ENCODE results near the gene ATOH8. TPM values are rescaled to one million over a fixed set of nuclear protein-coding genes. Genes with fewer than 3 reads are reported as not detected.

The ATOH8 gene
- total RNA-seq, 2 experiments from 2014 or later: 0.44 TPM; not detected in 1

DNA sequence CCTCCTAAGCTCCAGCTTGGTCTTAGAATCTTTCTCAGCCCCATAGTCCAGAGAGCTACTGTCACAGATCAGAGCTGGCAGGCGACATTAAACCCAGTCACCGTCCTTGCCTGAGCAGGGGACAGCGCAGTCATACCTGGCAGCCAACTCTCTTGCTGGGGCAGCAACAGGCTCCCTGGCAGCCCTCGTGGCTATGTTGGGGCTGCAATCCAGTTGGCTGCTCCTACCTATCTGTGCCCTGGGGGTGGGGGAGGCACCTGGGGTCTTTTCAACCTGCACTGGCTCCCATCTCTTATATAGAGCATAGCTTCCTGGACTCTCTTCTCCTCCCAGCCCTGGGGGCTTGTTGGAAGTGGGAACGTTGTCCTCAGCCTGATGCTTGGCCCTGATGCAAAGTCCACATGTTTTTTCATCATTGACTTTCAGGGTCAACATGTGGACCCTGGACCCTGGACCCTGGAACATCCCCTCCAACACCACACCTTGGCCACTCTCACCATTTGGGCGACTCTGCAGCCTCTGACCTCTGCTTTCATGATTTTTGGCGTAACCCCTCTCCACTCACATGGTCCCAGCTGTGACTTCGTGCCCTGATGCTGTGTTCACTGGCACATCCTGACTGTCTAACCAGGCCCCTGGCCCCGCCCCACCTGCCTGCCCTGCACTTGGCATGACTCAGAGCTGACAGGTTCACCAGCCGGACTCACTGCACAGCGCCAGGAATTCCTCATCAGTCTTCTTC is 45.6 kb downstream of the ATOH8 start:
- H3K4me2 ChIP-seq (ENCODE audit: low read length): no peak overlapping the region

DNA sequence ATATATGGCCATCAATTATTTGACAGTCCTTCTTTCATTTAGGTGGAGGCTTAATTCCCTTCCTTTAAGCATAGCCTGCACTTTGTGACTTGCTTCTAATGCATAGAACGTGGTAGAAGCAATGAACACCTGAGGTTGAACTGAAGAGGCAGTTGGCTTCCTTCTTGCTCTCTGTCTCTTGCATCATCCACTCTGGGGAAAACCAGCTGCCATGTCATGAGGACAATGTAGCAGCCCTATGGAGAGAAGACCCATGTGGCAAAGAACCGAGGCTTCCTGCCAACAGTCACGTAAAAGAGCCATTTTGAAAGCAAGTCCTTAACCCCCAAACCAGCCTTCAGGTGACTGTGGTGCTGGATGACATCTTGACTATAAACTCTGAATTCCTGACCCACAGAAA is 46.8 kb downstream of the ATOH8 start:
- POLR2A ChIA-PET: no interaction called here
- TF ChIP-seq, protein P1, sequence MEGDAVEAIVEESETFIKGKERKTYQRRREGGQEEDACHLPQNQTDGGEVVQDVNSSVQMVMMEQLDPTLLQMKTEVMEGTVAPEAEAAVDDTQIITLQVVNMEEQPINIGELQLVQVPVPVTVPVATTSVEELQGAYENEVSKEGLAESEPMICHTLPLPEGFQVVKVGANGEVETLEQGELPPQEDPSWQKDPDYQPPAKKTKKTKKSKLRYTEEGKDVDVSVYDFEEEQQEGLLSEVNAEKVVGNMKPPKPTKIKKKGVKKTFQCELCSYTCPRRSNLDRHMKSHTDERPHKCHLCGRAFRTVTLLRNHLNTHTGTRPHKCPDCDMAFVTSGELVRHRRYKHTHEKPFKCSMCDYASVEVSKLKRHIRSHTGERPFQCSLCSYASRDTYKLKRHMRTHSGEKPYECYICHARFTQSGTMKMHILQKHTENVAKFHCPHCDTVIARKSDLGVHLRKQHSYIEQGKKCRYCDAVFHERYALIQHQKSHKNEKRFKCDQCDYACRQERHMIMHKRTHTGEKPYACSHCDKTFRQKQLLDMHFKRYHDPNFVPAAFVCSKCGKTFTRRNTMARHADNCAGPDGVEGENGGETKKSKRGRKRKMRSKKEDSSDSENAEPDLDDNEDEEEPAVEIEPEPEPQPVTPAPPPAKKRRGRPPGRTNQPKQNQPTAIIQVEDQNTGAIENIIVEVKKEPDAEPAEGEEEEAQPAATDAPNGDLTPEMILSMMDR (conservative IDR thresholded peaks at IDR 0.05; ENCODE audit: low read length): no peak
- no peak for TF ChIP-seq EZH2phosphoT487 (IDR thresholded peaks at IDR 0.05; ENCODE audit: borderline replicate concordance, low read depth, low read length)
- Histone ChIP-seq H4K20me1 (ENCODE audit: insufficient read depth, low read length) (no peaks in the 10 kb centered on the region), H3K4me3 (ENCODE audit: low read depth, low read length, poor library complexity, severe bottlenecking) (no peak overlapping the region), H2AFZ (ENCODE audit: low read length) (no peak overlapping the region), H3K4me1 (ENCODE audit: insufficient read depth, low read length, poor library complexity, severe bottlenecking) (peaks cover 5% of the 10 kb centered on the region), H3K36me3 (ENCODE audit: insufficient read depth, low read length) (no peaks in the 10 kb centered on the region), H3K9me3 (ENCODE audit: low read length) (no peaks in the 10 kb centered on the region), H3K9me2 (ENCODE audit: insufficient read depth, low read length) (no peaks in the 10 kb centered on the region), H3K27ac (ENCODE audit: low read depth, low read length, poor library complexity, severe bottlenecking) (no peak overlapping the region), H3K79me2 (ENCODE audit: insufficient read depth, low read depth, low read length) (no peaks in the 10 kb centered on the region), H3K4me2 (ENCODE audit: low read length) (no peak overlapping the region)
- CTCF ChIA-PET (ENCODE audit: unreplicated experiment): no interaction called here
- peak; percentile 10 for DNase-seq (ENCODE audit: low spot score)
- no TSS peak for BruUV-seq (replicated peaks)
- intact Hi-C loops (cut with micrococcal nuclease; ENCODE audit: unreplicated experiment): no loop called here

More for the DNA sequence above, 45.6 kb downstream of the ATOH8 start:
- Histone ChIP-seq H3K27ac (ENCODE audit: low read depth, low read length, poor library complexity, severe bottlenecking) (no peak overlapping the region), H3K4me1 (ENCODE audit: insufficient read depth, low read length, poor library complexity, severe bottlenecking) (peaks cover 3% of the 10 kb centered on the region), H3K9me3 (ENCODE audit: low read length) (no peaks in the 10 kb centered on the region), H2AFZ (ENCODE audit: low read length) (no peak overlapping the region), H3K9me2 (ENCODE audit: insufficient read depth, low read length) (no peaks in the 10 kb centered on the region), H3K4me3 (ENCODE audit: low read depth, low read length, poor library complexity, severe bottlenecking) (no peak overlapping the region), H3K36me3 (ENCODE audit: insufficient read depth, low read length) (no peaks in the 10 kb centered on the region), H3K79me2 (ENCODE audit: insufficient read depth, low read depth, low read length) (no peaks in the 10 kb centered on the region), H4K20me1 (ENCODE audit: insufficient read depth, low read length) (no peaks in the 10 kb centered on the region)
- ChIA-PET POLR2A (no interaction called here), CTCF (ENCODE audit: unreplicated experiment) (no interaction called here)
- DNase-seq (ENCODE audit: low spot score): no peak
- no TSS peak for BruUV-seq (replicated peaks)
- no peak for TF ChIP-seq EZH2phosphoT487 (IDR thresholded peaks at IDR 0.05; ENCODE audit: borderline replicate concordance, low read depth, low read length)
- TF ChIP-seq, protein P1 (conservative IDR thresholded peaks at IDR 0.05; ENCODE audit: low read length): no peak
- intact Hi-C loops (cut with micrococcal nuclease; ENCODE audit: unreplicated experiment): no loop called here

DNA sequence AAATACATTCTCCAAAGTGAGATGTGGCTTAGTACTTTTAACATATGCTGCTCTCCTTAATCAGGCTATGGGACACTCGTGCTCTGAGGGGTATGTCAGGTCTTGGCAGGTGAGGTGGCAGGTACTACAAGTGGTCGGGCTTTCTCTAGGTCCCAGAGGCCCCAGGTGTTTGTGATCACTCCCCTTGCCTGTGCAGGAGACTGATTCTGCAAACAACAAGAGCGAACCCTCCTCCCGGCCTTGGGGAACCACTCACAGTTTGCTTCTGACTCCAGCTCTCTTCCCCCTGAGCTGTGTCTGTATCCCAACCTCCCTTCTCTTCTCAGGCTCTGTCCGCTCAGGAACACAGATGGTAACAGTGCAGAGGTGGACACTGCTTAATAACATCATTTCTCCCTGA is 48.1 kb downstream of the ATOH8 start:
- DNase-seq (ENCODE audit: low spot score): no peak
- Histone ChIP-seq H3K27ac (ENCODE audit: low read depth, low read length, poor library complexity, severe bottlenecking) (no peak overlapping the region), H3K9me3 (ENCODE audit: low read length) (no peaks in the 10 kb centered on the region), H3K36me3 (ENCODE audit: insufficient read depth, low read length) (no peaks in the 10 kb centered on the region), H3K4me3 (ENCODE audit: low read depth, low read length, poor library complexity, severe bottlenecking) (no peak overlapping the region), H4K20me1 (ENCODE audit: insufficient read depth, low read length) (no peaks in the 10 kb centered on the region), H3K79me2 (ENCODE audit: insufficient read depth, low read depth, low read length) (no peaks in the 10 kb centered on the region), H3K4me1 (ENCODE audit: insufficient read depth, low read length, poor library complexity, severe bottlenecking) (peaks cover 5% of the 10 kb centered on the region), H2AFZ (ENCODE audit: low read length) (no peak overlapping the region), H3K4me2 (ENCODE audit: low read length) (no peak overlapping the region), H3K9me2 (ENCODE audit: insufficient read depth, low read length) (no peaks in the 10 kb centered on the region)
- intact Hi-C loops (cut with micrococcal nuclease; ENCODE audit: unreplicated experiment): no loop called here
- no TSS peak for BruUV-seq (replicated peaks)
- ChIA-PET CTCF (ENCODE audit: unreplicated experiment) (no interaction called here), POLR2A (interaction anchor here (0.6 kb wide), 1 partner anchor 61 kb away, joined by 4 read pairs; no protein-coding TSS in a partner anchor)
- TF ChIP-seq EZH2phosphoT487 (IDR thresholded peaks at IDR 0.05; ENCODE audit: borderline replicate concordance, low read depth, low read length): no peak
- TF ChIP-seq, protein P1 (conservative IDR thresholded peaks at IDR 0.05; ENCODE audit: low read length): no peak
